Left renal cortex interstitium (tissue), 4 donors: Measurements from ENCODE around the gene CCDC124. TPM values are rescaled to one million over a fixed set of nuclear protein-coding genes. Genes with fewer than 3 reads are reported as not detected.
A peak's percentile ranks its signal among the peaks of the same experiment; 100 is the strongest.

Experiments
- DNase-seq, 4 donors: peaks; one replicate each; pipeline ENCODE4 v3.0.0-alpha.2; 2013; ENCODE audit warnings: low read depth in 4 of 4, low spot score in 2 of 4, missing footprints in 1 of 4
- polyA plus RNA-seq, 4 donors: library from polyadenylated mRNA; unstranded; fragments of 120-200 nt; gene quantifications; one replicate each; pipeline ENCODE4 v1.2.1, GENCODE V29; 2013; ENCODE audit not compliant: insufficient read length in 4 of 4

The CCDC124 gene
- polyA plus RNA-seq, 4 donors = 51.9 to 100 (median 78.3) TPM

- DNase-seq = no peak
Observed at GRCh38 chr19:17931532-17932191, 1.2 kb upstream of the CCDC124 start.

- no peak for DNase-seq
Observed at GRCh38 chr19:17933414-17934129, 757 bp downstream of the CCDC124 start.

GRCh38 chr19:17936379-17936778 lies 3.6 kb downstream of the CCDC124 start:
- no peak for DNase-seq

- DNase-seq = no peak
Observed at GRCh38 chr19:17937371-17937900, 4.6 kb downstream of the CCDC124 start.

GRCh38 chr19:17938092-17938845 lies 5.5 kb downstream of the CCDC124 start:
- no peak for DNase-seq

- no peak for DNase-seq
Observed at GRCh38 chr19:17942181-17942580, 9.4 kb downstream of the CCDC124 start.

GRCh38 chr19:17942582-17943273 lies 9.9 kb downstream of the CCDC124 start:
- no peak for DNase-seq

- DNase-seq = no peak
Observed at GRCh38 chr19:17943274-17944221, 10.7 kb downstream of the CCDC124 start.

GRCh38 chr19:17944301-17944700 lies 11.5 kb downstream of the CCDC124 start:
- no peak for DNase-seq

GRCh38 chr19:17946965-17947784 lies 14.4 kb downstream of the CCDC124 start:
- no peak for DNase-seq

- DNase-seq = peak in 3 of 4 donors; percentile 87 to 90 (median 89)
Observed at GRCh38 chr19:17947815-17948513, 15.1 kb downstream of the CCDC124 start.

- DNase-seq = no peak
Observed at GRCh38 chr19:17948514-17948900, 15.7 kb downstream of the CCDC124 start.

GRCh38 chr19:17948931-17949930 lies 16.4 kb downstream of the CCDC124 start:
- DNase-seq = no peak

GRCh38 chr19:17949956-17950309 lies 17.1 kb downstream of the CCDC124 start:
- DNase-seq = no peak

- DNase-seq = no peak
Observed at GRCh38 chr19:17950310-17951156, 17.7 kb downstream of the CCDC124 start.
